Left ventricle myocardium inferior (tissue), 1 donor: ENCODE data around the gene STON1. TPM values are rescaled to one million over a fixed set of nuclear protein-coding genes. Genes with fewer than 3 reads are reported as not detected.

Experiments
- DNase-seq: peaks from one replicate; pipeline ENCODE4 v3.0.0-alpha.2; 2020
- H3K27ac ChIP-seq: fragments of 200-600 bp; replicated peaks from 2 replicates; pipeline ENCODE4 v1.8.0; 2021
- H3K27me3 ChIP-seq: fragments of 200-600 bp; 2 replicates; pipeline ENCODE4 v1.8.0; 2021; ENCODE audit warnings: low read depth
- H3K36me3 ChIP-seq: fragments of 200-600 bp; 2 replicates; pipeline ENCODE4 v1.8.0; 2021
- H3K4me1 ChIP-seq: fragments of 200-600 bp; 2 replicates; pipeline ENCODE4 v1.8.0; 2021
- H3K4me3 ChIP-seq: fragments of 200-600 bp; 2 replicates; pipeline ENCODE4 v1.8.0; 2021; ENCODE audit warnings: mild to moderate bottlenecking, moderate library complexity
- H3K9me3 ChIP-seq: fragments of 200-600 bp; replicated peaks from 2 replicates; pipeline ENCODE4 v1.8.0; 2021
- CTCF ChIP-seq: fragments of 200-600 bp; IDR thresholded peaks from 2 replicates; pipeline ENCODE4 v1.8.0; 2021; ENCODE audit warnings: antibody characterized with exemption, mild to moderate bottlenecking, borderline replicate concordance
- intact Hi-C: fragments of 100-400 bp; cut with micrococcal nuclease; formaldehyde crosslinking; loops from one replicate; pipeline ENCODE4 v1.11.0; 2022
- total RNA-seq: library from RNA; stranded (reverse); fragmentation: NEBNext Ultra II Directional; extraction: Animal tissue kit (Norgen Biotek cat#: 25700); gene quantifications from one replicate; pipeline ENCODE4 v1.2.1, GENCODE V29; 2021
- donor health status: DM: no; HTN: yes; CAD: no; lungs with severe emphysema.

Gene STON1
- total RNA-seq, 1 donor from 2014 or later: 6.9 TPM

- Histone ChIP-seq H3K36me3 (no peaks in the 10 kb centered on the region), H3K4me1 (peaks cover 77% of the 10 kb centered on the region), H3K4me3 (peak overlapping the region; percentile 94), H3K27me3 (no peaks in the 10 kb centered on the region), H3K27ac (peak overlapping the region; percentile 86), H3K9me3 (no peaks in the 10 kb centered on the region)
- intact Hi-C loops: no loop called here
- TF ChIP-seq CTCF: no peak
- DNase-seq: no peak
These were observed 760 bp upstream of the STON1 start for GRCh38 chr2:48529194-48529593.

- Histone ChIP-seq H3K27me3 (no peaks in the 10 kb centered on the region), H3K9me3 (no peaks in the 10 kb centered on the region), H3K4me1 (peaks cover 77% of the 10 kb centered on the region), H3K27ac (peak overlapping the region; percentile 86), H3K36me3 (no peaks in the 10 kb centered on the region), H3K4me3 (peak overlapping the region; percentile 94)
- DNase-seq: no peak
- intact Hi-C loops: no loop called here
- TF ChIP-seq CTCF: no peak
These were observed 300 bp upstream of the STON1 start for GRCh38 chr2:48529676-48530032.

GRCh38 chr2:48531141-48531648 lies 1.2 kb downstream of the STON1 start:
- peaks cover 70% of the 10 kb centered on the region for H3K4me1 ChIP-seq
- intact Hi-C loops: no loop called here
- no peak for TF ChIP-seq CTCF

GRCh38 chr2:48532174-48532573 lies 2.2 kb downstream of the STON1 start:
- Histone ChIP-seq H3K27ac (peak overlapping the region; percentile 86), H3K4me1 (peaks cover 60% of the 10 kb centered on the region), H3K27me3 (no peaks in the 10 kb centered on the region), H3K9me3 (no peaks in the 10 kb centered on the region), H3K36me3 (no peaks in the 10 kb centered on the region), H3K4me3 (peak overlapping the region; percentile 94)
- intact Hi-C loops: no loop called here
- DNase-seq: no peak
- TF ChIP-seq CTCF: no peak

More at GRCh38 chr2:48531141-48531648, 1.2 kb downstream of the STON1 start:
- H3K36me3 ChIP-seq: no peaks in the 10 kb centered on the region
- no peaks in the 10 kb centered on the region for H3K9me3 ChIP-seq
- peak overlapping the region; percentile 94 for H3K4me3 ChIP-seq
- peak overlapping the region; percentile 86 for H3K27ac ChIP-seq
- DNase-seq: no peak
- H3K27me3 ChIP-seq: no peaks in the 10 kb centered on the region

GRCh38 chr2:48532824-48533223 lies 2.9 kb downstream of the STON1 start:
- H3K36me3 ChIP-seq: peaks cover under 1% of the 10 kb centered on the region
- DNase-seq: no peak
- intact Hi-C loops: no loop called here
- no peak for TF ChIP-seq CTCF
- peak overlapping the region; percentile 14 for H3K4me3 ChIP-seq
- no peaks in the 10 kb centered on the region for H3K9me3 ChIP-seq
- H3K27ac ChIP-seq: peak overlapping the region; percentile 63
- peaks cover 54% of the 10 kb centered on the region for H3K4me1 ChIP-seq
- no peaks in the 10 kb centered on the region for H3K27me3 ChIP-seq
